Mononuclear cell (primary cell): ENCODE data around the gene ADCY2. TPM values are rescaled to one million over a fixed set of nuclear protein-coding genes. Genes with fewer than 3 reads are reported as not detected.

Experiments
- H3K27me3 ChIP-seq: 2 replicates; pipeline ENCODE4 v1.6.0; 2011; ENCODE audit warnings: low read length, control low read depth; ENCODE audit not compliant: insufficient read depth
- H3K4me1 ChIP-seq: 2 replicates; pipeline ENCODE4 v1.5.1; 2011; ENCODE audit warnings: mild to moderate bottlenecking, low read length, control low read depth; ENCODE audit not compliant: insufficient read depth
- H3K4me3 ChIP-seq: 2 replicates; pipeline ENCODE4 v1.5.1; 2011; ENCODE audit warnings: mild to moderate bottlenecking, low read length, moderate library complexity
- H3K9me3 ChIP-seq: 2 replicates; pipeline ENCODE4 v1.5.1; 2011; ENCODE audit warnings: low read depth, mild to moderate bottlenecking, control low read depth, low read length
- total RNA-seq: library from RNA; depleted of rRNA; stranded (reverse); fragments of >200 nt; gene quantifications from one replicate; pipeline ENCODE4 v1.2.3, GENCODE V29; 2012

Gene ADCY2
- total RNA-seq, 1 donor = under 0.01 TPM

DNA sequence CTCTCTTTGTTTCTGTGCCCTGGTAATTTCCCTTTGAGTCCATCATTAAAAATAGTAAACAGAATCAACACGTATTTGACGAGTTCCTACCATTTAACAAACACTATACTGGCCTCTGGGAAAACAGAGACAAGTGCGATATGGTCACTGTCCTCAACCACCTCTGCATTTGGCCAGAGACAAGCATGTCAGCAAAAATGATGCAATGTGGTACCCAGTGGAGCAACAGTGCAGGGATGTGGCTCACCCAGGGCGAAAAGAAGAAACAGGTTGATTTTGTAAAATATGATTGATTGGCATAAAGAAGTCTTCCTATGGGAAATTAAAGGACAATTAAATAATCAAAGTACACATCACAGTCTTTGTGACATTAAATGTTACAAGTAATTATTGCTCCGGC lies 355.9 kb downstream of the ADCY2 start:
- H3K4me3 ChIP-seq = no peak overlapping the region
- peaks cover 10% of the 10 kb centered on the region for H3K4me1 ChIP-seq
- no peaks in the 10 kb centered on the region for H3K27me3 ChIP-seq
- no peaks in the 10 kb centered on the region for H3K9me3 ChIP-seq

DNA sequence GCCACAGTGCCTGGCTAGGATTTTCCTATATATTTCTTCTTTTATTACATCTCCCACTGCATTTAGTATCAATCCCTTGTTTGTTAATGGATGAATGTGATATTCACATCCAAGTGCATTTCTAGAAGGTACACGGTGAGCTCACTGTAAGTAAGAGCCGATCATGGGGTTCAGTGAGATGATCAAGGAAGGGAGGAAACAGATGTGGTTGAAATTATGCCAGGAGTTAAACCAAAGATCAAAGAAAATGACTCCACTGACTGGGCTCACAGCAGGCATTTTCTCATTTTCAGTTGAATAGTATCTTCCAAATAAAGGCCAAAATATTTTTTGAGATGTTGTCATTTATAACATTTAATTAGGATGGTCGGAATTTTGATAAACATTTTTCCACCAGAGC lies 357.2 kb downstream of the ADCY2 start:
- H3K4me1 ChIP-seq = peaks cover 15% of the 10 kb centered on the region
- no peak overlapping the region for H3K4me3 ChIP-seq
- H3K9me3 ChIP-seq = no peaks in the 10 kb centered on the region
- no peaks in the 10 kb centered on the region for H3K27me3 ChIP-seq

DNA sequence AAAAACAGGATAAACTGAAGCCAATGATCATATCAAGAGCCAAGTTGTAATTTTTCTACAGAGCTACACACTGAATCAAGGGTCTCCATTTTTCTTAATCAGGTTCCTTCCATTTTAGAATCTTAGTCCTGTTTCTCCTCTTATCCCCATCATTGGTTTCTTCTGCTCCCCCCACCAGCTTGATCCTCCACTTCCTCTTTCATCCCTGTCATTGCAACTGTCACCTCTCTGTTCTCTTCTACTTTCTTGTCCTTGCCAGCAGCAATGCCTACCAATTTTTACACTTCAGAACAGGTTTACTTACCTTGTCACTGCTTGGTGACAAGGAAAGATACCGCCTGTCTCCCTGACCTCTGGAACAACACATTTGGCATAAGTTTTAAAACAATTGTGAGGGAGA lies 357.7 kb downstream of the ADCY2 start:
- Histone ChIP-seq H3K4me3 (no peak overlapping the region), H3K4me1 (peaks cover 15% of the 10 kb centered on the region), H3K27me3 (no peaks in the 10 kb centered on the region), H3K9me3 (no peaks in the 10 kb centered on the region)

DNA sequence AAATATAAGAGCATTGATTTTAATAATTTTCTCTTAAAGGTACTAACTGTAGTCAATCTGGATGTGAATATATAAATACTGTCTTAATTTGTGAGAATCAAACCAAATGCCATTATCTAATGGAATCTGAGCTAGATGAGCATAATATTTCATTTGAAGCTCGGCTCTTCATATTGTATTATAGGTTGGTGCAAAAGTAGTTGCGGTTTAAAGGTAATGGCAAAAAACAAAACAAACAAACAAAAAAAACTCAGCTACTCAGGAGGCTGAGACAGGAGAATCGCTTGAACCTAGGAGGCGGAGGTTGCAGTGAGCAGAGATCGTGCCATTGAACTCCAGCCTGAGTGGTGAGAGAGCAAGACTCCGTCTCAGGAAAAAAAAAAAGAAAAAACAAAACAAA lies 358.6 kb downstream of the ADCY2 start:
- H3K4me1 ChIP-seq = peaks cover 15% of the 10 kb centered on the region
- H3K27me3 ChIP-seq = no peaks in the 10 kb centered on the region
- no peaks in the 10 kb centered on the region for H3K9me3 ChIP-seq
- no peak overlapping the region for H3K4me3 ChIP-seq

DNA sequence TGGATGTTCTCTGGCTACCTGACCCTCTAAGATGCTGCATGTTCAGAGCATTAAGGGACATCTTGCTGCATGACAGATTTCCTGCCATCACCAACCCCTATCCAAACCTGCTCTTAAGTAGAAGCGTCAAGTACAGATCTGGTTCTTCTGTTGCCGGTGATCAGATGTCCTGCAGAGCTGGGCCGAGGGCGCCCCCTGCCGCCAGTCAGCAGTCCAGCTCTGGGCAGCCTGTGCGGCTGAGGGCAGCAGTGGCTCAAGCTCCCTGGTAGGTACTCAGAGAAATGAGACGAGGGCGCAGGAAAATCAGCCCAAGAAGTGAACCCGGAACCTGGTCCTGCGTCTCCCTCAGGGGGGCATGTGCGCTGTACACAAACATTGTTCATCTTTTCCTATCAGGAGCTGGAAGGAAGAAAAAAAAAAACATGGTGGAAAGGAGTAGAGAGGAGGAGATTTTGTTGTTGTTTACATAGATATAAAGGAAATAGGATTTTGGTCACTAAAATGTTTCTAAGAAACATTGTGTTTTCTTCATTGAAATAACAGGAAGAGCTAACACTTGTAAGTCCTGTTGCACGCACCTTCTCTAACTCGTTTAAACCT lies 359.2 kb downstream of the ADCY2 start:
- Histone ChIP-seq H3K9me3 (no peaks in the 10 kb centered on the region), H3K27me3 (no peaks in the 10 kb centered on the region), H3K4me1 (peaks cover 15% of the 10 kb centered on the region), H3K4me3 (no peak overlapping the region)

DNA sequence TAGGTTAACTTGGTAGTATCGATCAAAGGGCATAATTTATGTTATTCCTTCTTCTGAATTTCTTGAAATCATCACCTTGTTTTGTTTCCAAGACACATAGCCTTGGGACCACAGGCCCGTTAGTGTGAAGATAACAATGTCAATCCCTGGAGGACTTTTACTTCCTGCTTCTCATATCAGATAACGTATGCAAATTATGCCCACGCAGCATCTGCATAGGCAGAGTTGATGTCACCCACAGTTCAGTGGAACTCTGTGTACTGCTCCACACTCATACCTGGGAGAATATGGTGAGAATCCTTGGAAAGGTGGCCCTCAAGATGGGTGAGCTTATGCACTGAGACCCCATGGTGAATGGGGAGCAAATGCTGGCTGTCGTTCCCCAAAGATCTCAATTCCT lies 360.0 kb downstream of the ADCY2 start:
- Histone ChIP-seq H3K4me3 (no peak overlapping the region), H3K9me3 (no peaks in the 10 kb centered on the region), H3K4me1 (peaks cover 15% of the 10 kb centered on the region), H3K27me3 (no peaks in the 10 kb centered on the region)

DNA sequence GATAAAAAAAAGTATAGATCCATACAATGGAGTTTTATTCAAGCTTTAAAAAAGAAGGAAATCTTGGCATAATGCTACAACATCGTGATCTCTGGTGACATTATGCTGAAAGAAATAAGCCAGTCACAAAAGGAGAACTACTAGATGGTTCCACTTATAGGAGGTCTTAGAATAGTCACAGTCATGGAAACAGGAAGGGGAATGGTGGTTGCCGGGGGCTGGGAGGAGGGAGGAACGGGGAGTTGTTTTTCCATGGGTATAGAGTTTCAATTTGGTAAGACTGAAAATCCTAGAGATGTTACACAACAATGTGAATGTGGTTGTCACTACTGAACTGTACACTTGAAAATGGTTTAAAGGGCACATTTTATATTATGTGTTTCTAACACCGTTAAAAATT lies 360.5 kb downstream of the ADCY2 start:
- H3K27me3 ChIP-seq = no peaks in the 10 kb centered on the region
- peaks cover 15% of the 10 kb centered on the region for H3K4me1 ChIP-seq
- no peak overlapping the region for H3K4me3 ChIP-seq
- no peaks in the 10 kb centered on the region for H3K9me3 ChIP-seq

DNA sequence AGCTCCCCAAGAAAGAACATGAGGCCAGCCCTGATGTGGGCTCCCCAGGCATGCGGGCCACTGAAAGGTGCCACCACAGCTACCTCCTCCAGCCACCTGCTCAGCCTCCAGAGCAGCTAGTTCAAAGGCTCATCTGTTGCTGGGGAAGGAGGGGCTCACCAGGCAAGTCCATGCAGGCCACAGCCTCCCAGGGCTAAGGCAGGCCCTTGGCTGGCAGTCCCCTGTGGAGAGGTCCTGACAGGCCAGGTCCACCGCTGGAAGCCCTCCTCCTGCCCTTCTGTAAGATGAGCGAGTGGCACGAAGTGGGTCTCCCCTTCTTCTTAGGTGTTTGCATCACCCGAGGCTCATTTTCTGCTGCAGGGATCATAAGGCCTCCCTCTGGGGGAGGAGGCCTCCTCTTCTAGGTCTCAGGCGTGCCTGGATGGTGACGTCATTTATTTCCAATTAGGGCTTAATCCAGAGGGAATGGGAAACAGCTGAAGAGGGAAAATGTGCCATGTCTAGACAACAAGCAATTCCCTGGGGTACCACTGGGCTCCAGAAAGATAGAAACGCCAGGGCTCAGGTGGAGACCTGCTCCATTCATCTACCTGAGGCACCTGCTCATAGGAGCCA lies 363.4 kb downstream of the ADCY2 start:
- Histone ChIP-seq H3K9me3 (no peaks in the 10 kb centered on the region), H3K27me3 (no peaks in the 10 kb centered on the region), H3K4me3 (no peak overlapping the region), H3K4me1 (peaks cover 15% of the 10 kb centered on the region)

DNA sequence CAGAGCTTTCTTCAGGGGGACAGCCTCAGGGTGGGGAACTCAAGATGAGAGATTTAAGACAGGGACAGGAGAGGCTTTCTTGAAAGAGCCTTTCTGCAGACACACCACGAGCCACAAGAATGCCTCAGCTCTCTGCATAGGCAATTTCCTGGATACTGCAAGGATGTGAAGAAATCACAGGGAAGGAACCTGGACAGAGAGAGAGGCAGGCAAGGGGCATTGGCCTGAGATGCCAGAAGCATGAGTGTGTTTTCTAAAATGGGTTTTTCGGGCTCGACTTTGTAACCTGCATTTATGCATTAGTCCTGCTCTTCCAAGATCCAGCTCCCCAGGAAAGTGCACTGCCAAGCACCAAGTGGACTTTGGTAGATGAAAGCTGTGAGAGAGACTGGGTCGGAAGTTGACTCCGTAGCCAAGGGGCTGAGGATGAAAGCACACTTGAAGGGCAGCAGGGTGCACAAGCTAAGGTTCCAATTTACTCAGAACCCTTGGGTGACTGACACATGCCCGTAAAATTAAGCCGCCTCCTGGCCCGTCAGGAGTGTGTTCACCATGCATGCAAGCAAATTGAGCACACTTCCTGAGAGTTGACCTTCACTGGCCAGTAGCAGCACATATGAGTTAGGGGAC lies 364.1 kb downstream of the ADCY2 start:
- no peak overlapping the region for H3K4me3 ChIP-seq
- peaks cover 15% of the 10 kb centered on the region for H3K4me1 ChIP-seq

DNA sequence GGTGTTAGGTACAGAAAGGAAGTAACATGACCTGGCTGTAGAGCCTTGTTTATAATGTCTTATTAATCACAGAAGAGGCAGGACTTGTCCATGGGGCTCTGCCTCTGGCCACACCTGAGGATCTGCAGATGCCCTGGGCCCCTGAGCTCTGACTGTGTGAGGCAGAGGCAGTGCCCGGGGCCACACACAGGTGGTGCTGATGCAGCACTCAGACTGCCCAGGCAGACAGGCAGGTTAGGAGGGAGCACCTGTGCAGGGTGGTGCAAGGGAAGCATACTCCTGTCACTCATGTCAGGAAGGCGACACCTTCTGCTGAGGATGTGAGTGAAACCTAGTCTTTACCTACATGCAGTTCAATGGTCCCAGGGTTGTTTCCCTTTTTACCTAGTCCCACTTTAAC lies 366.3 kb downstream of the ADCY2 start:
- H3K27me3 ChIP-seq = peaks cover 3% of the 10 kb centered on the region
- H3K9me3 ChIP-seq = no peaks in the 10 kb centered on the region
- H3K4me1 ChIP-seq = peaks cover under 1% of the 10 kb centered on the region
- H3K4me3 ChIP-seq = no peak overlapping the region

More for the DNA sequence above, 364.1 kb downstream of the ADCY2 start:
- Histone ChIP-seq H3K9me3 (no peaks in the 10 kb centered on the region), H3K27me3 (no peaks in the 10 kb centered on the region)

DNA sequence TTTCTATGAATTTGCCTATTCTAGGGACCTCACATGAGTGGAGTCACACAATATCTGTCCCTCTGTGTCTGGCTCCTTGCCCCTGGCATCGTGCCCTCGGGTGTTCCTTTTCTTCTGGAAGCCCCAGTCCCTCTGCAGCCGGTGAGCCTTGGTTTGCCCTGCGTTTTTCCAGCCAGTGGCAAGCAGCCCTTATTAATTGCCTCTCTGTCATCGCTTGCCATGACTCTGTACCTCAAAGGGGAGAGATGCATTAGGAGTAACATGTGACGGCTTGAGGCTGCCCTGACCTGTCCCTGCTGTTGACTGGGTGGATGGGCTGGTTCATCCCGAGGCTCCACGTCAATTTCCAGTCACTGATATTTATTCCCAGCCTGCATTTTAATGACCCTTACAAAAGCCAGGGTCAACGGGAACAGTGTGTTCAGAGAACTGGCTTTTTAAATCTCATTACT lies 367.7 kb downstream of the ADCY2 start:
- peaks cover 3% of the 10 kb centered on the region for H3K27me3 ChIP-seq
- no peaks in the 10 kb centered on the region for H3K4me1 ChIP-seq
- H3K4me3 ChIP-seq = no peak overlapping the region
- no peaks in the 10 kb centered on the region for H3K9me3 ChIP-seq

DNA sequence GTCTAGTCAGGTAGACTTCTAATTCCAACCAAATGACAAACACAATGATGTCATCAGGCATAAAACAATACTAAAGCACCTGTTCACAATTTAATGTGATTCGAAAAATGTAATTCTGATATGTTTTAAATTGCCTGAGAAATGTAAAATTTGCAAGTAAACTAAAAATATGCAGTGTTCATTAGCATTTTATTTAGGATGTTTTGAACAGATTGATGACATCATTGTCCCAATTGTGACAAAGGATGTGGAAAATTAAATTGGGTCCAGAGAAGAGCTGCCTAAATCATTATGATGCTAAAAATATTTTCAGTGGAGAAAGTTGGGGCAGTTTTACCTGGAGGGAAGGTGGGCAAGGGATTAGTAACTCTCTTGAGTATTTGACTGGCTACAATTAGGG lies 368.5 kb downstream of the ADCY2 start:
- Histone ChIP-seq H3K27me3 (peaks cover 3% of the 10 kb centered on the region), H3K9me3 (no peaks in the 10 kb centered on the region), H3K4me3 (no peak overlapping the region), H3K4me1 (no peaks in the 10 kb centered on the region)

DNA sequence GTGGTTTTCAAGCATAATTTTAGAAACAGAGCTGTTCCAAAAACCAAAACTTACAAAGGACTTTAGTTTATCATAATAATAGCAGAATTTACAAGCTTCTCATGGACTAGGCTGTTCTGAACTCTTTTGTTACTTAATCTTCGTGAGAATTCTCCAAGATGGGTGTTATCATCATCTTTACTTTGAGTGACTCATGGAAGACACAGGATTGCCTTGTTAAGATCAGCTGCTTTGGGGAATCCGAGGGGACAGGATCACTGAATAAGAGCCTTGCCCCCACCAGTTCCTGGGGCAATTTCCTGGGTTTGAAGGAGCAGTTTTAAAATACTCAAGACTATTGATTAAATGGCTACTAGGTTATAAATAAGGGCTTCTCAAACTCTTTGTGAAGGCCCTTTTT lies 374.5 kb downstream of the ADCY2 start:
- H3K9me3 ChIP-seq = no peaks in the 10 kb centered on the region
- no peak overlapping the region for H3K4me3 ChIP-seq
- H3K27me3 ChIP-seq = peaks cover 10% of the 10 kb centered on the region
- no peaks in the 10 kb centered on the region for H3K4me1 ChIP-seq

DNA sequence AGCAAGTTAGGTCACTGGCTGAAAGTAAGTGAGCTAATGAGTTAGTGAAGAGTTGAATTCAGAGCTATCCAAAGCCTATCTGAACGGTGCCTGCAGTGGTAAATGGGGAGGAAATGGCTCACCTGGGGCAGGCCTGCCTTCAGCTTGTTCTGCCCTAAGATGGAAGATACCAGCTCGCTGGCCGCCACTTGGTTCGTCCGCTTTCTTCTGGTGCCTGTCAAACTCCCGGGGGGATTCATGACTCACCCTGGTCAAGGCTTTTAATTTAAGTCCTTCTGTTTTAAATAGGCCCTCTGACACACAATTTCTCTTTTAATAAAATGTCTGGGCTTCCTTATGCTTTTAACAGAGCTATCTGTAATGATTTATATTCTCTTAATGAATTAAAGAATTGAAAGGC lies 376.2 kb downstream of the ADCY2 start:
- Histone ChIP-seq H3K9me3 (no peaks in the 10 kb centered on the region), H3K27me3 (peaks cover 11% of the 10 kb centered on the region), H3K4me3 (no peak overlapping the region), H3K4me1 (no peaks in the 10 kb centered on the region)

DNA sequence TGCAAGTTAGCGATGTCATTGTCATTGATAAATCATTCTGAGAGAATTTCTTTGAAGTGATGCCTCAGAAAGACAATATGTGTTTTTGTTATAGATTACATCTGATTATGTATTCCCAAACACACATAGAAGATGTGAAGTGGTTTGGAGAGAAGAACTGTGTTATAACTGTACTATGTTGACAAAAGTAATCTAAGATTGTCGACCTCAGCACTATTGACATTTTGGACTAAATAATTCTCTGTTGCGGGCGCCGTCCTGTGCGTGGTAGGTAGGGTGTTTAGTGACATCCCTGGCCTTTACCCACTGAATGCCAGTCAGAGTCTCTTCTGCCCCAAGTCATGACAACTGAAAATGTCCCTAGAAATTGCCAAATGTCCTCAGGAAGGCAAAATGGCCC lies 377.2 kb downstream of the ADCY2 start:
- Histone ChIP-seq H3K4me3 (no peak overlapping the region), H3K4me1 (no peaks in the 10 kb centered on the region), H3K9me3 (no peaks in the 10 kb centered on the region), H3K27me3 (peaks cover 19% of the 10 kb centered on the region)

DNA sequence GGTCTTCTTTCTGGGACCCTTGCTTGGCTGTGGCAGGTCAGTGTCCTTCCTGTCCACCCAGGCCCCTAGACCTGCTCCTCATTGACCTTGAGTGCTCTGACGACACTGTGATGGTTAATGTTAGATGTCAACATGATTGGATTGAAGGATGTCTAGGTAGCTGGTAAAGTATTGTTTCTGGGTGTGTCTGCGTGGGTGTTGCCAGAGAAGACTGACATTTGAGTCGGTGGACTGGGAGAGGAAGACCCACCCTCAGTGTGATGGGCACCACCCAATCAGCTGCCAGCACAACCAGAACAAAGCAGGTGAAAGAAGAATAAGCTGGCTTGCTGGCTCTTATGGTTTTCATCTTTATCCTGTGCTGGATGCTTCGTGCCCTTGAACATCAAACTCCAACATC lies 380.5 kb downstream of the ADCY2 start:
- peaks cover 9% of the 10 kb centered on the region for H3K4me1 ChIP-seq
- no peaks in the 10 kb centered on the region for H3K9me3 ChIP-seq

More for the DNA sequence above, 380.5 kb downstream of the ADCY2 start:
- peaks cover 21% of the 10 kb centered on the region for H3K27me3 ChIP-seq
- H3K4me3 ChIP-seq = no peak overlapping the region
